ENCODE data around the gene PPL.

The PPL gene

DNA sequence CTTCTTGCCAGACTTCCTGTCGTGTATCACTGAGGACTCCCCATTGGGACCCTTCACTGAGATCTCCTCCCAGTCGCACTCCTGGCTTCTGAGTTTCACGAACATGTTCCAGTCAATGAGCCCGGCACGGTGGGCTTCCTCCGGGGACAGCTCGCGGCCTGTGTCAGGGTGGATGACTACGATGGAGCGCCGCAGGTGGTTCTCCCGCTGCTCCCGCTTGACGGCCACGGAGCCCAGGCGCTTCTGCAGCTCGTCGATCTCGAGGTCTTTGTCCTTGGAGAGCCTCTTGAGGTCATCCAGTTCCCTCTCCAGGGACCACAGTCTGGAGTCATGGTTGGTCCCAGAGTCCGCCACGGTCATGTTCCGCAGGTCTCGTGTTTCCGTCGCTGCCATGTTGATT lies 53.4 kb downstream of the PPL start:
- no peak for DNase-seq

GRCh38 chr16:4882633-4883285 lies 54.2 kb downstream of the PPL start:
- no peak for DNase-seq

- no peak for DNase-seq
Measured at GRCh38 chr16:4882000-4882632, 54.8 kb downstream of the PPL start.

DNA sequence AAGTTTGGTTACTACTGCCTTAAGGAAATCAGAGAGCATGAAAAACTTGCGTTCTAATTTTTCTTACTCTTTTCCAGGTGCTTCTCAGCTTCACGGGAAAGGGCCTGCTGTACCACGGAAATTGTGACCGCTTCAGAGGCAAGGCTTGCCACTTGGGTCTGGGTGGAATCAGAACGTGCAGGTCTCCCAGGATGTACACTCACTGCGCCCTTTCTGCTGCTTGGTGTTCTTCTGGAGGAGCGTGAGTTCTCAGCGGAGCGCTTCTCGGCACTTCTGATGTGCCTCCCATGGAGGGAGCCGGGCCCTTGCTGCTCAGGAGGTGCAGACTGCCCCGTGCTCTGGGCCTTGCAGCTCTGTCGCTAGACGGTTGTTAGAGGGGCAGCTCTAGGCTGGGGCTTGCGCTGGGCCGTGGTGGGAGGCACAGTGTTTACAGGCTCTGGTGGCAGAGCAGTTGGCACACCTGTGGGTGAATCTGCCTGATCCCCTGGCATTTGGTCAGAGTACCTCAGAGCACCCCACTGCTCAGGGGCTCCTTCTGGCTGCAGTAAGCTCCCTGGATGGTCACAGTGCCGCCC lies 56.9 kb downstream of the PPL start:
- DNase-seq: no peak

- no peak for DNase-seq
Measured at GRCh38 chr16:4879049-4879448, 57.9 kb downstream of the PPL start.

DNA sequence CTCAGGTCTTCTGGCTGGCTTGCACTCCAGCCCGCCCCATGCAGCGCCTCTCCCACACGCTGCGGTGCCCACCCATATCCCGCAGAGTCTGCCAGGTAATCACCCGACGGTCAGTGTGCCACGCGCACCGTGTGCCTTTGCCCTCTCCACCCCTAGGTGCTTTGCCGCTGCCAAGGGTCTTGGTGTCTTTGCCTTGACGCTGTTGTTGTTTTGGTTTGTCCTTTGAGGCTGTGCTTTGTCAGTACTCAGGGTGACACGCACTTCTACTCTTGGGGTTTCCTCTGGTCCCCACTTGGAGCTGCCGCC lies 59.6 kb downstream of the PPL start:
- DNase-seq: no peak

- no peak for DNase-seq
Measured at GRCh38 chr16:4876646-4877379, 60.1 kb downstream of the PPL start.

- no peak for DNase-seq
Measured at GRCh38 chr16:4874666-4875065, 62.3 kb downstream of the PPL start.

GRCh38 chr16:4873091-4873490 lies 63.9 kb downstream of the PPL start:
- no peak for DNase-seq

DNA sequence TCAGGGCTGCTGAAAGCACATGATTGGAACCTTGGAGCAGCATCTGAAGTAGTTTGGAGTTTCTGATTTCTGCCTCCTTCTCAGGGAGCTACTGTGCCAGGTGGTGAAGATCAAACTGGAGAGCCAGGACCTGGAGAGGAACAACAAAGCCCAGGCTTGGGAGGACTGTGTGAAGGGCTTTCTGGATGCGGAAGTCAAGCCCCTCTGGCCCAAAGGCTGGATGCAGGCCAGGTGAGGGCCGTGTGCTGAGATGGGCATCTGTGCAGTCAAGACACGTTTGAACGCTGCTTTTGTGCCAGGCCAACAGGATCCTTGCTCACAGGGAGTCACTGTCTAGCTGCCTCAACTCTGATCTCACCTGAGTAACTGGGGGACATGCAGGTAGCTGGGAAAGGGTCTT lies 65.9 kb downstream of the PPL start:
- DNase-seq: no peak

DNA sequence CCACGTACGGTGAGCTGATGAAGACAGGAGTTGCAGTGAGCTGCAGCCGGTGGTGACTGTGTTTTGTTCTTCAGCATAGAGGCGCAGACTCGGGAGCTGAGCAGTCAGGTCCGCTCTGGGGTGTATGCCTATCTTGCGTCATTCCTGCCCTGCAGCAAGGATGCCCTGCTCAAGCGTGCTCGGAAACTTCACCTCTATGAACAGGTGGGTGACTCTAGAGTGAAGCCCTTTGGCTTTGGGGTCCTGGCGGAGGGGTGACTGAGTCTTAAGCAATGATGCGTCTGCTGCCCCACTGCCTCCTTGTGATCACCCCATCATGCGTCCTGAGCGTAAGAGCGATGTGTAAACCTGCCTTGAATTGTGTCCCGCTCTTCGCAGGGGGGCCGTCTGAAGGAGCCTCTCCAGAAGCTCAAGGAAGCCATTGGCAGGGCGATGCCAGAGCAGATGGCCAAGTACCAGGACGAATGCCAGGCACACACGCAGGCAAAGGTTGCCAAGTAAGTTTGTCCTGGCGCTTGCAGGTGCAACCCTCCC lies 66.7 kb downstream of the PPL start:
- DNase-seq: no peak

GRCh38 chr16:4869147-4869805 lies 67.7 kb downstream of the PPL start:
- no peak for DNase-seq

DNA sequence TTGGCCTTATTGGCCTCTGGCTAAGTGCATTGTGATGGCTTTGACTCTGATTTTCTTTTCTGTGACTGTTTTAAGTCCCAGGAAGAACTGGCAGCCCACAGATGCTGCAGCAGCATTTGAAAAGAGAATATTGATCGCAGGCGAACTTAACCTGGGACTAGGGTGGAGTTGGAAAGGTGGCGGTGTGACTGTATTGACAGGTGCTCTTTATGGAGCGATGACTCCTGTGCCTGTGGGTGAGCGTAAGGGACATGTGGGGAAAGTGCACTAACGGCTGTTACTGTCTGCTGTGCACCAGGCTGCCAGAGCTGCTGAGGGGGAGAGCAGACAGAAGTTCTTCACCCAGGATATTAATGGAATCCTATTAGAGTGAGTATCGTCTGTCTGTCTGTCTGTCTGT lies 68.4 kb downstream of the PPL start:
- DNase-seq: no peak

DNA sequence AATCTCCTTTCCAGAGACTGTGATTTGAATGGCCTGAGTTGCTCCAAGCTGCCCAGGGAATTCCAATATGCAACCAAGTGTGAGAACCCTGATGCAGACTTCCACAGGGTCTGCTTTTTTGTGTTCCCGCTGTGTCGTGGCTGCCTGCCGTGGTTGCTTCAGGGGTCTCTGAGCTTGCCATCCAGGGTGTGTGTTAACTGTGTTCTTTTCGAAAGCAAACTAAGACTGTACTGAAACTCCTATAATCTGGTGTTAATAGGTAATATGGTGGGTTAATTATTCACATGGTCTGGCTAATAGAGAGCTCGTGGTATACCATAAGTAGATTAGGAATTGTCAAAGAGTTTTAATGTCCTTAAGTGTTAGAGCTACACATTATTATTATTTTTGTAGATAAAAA lies 68.9 kb downstream of the PPL start:
- DNase-seq: no peak

GRCh38 chr16:4866586-4866985 lies 70.4 kb downstream of the PPL start:
- DNase-seq: no peak

GRCh38 chr16:4865231-4865860 lies 71.6 kb downstream of the PPL start:
- no peak for DNase-seq

DNA sequence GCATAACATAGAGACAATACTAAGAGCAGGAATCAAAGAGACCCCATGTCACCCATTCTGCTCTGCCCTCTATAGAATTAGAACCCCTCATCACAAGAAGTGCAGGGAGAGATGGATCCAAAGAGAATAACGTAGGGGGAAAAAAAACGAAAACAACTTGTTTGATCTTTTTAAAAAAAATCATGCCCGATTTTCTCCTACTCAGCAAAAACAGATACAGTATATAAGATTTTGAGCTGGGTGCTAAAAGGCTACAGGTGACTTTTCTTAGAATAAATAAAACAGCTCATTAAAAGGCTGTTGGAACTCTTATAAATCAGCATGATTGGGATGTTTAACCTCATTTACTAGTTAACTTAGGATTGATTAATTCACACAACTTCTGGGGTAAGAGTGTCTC lies 72.2 kb downstream of the PPL start:
- no peak for DNase-seq

GRCh38 chr16:4862639-4863038 lies 74.3 kb downstream of the PPL start:
- no peak for DNase-seq

GRCh38 chr16:4860727-4861342 lies 76.1 kb downstream of the PPL start:
- no peak for DNase-seq

DNA sequence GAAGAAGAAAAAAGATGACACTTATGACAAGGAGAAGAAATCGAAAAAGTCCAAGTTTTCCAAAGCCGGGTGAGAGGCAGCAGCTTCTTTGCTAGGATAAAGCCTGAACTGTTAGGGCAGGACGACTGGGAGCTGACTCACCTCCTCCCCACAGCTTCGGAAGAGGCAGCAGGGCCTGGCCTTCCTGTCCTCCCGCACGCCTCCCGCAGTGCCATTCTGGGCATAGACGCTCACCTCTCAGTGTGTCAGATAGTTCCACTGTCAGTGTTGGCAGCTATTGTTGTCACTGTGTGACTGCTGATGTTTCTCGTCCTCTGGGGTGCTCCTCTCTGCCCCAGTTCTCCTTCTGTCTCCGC lies 77.1 kb downstream of the PPL start:
- no peak for DNase-seq

- no peak for DNase-seq
Measured at GRCh38 chr16:4859190-4859899, 77.6 kb downstream of the PPL start.

- no peak for DNase-seq
Measured at GRCh38 chr16:4855804-4856203, 81.1 kb downstream of the PPL start.
